Coronary artery (tissue), 2 donors: Measurements from ENCODE around the gene GTF2A1L.

ENCODE experiments used
- DNase-seq: peaks from one replicate; pipeline ENCODE4 v3.0.0-alpha.2; 2017; ENCODE audit warnings: low spot score
- H3K27ac ChIP-seq, 2 donors: fragments of 200-600 bp; sonication (generic); one replicate each; pipeline ENCODE4 v1.5.1; 2016 to 2019
- H3K4me3 ChIP-seq: fragments of 200-600 bp; sonication (generic); 2 replicates; pipeline ENCODE4 v1.5.1; 2016; ENCODE audit warnings: mild to moderate bottlenecking, moderate library complexity
- CTCF ChIP-seq: fragments of 200-600 bp; sonication (generic); IDR thresholded peaks from one replicate; pipeline ENCODE4 v1.5.1; 2019; ENCODE audit warnings: antibody characterized with exemption

Gene GTF2A1L

GRCh38 chr2:48712151-48712550, 94.5 kb downstream of the GTF2A1L start:
- no peak for DNase-seq
- TF ChIP-seq CTCF, result no peak
- Histone ChIP-seq H3K27ac (no peak overlapping the region), H3K4me3 (no peak overlapping the region)

- Histone ChIP-seq H3K27ac (no peak overlapping the region), H3K4me3 (no peak overlapping the region)
- no peak for DNase-seq
- TF ChIP-seq CTCF, result no peak
Observed at GRCh38 chr2:48713647-48714046, 96.0 kb downstream of the GTF2A1L start.

- no peak overlapping the region for H3K27ac ChIP-seq
- no peak for DNase-seq
- TF ChIP-seq CTCF, result no peak
- H3K4me3 ChIP-seq, result no peak overlapping the region
Observed at GRCh38 chr2:48714245-48714644, 96.6 kb downstream of the GTF2A1L start.

GRCh38 chr2:48715042-48715899, 97.6 kb downstream of the GTF2A1L start:
- H3K27ac ChIP-seq, result no peak overlapping the region
- no peak for DNase-seq
- no peak overlapping the region for H3K4me3 ChIP-seq
- TF ChIP-seq CTCF, result no peak

- Histone ChIP-seq H3K4me3 (no peak overlapping the region), H3K27ac (no peak overlapping the region)
- no peak for TF ChIP-seq CTCF
- no peak for DNase-seq
Observed at GRCh38 chr2:48715956-48716355, 98.3 kb downstream of the GTF2A1L start.

- H3K4me3 ChIP-seq, result no peak overlapping the region
- no peak overlapping the region for H3K27ac ChIP-seq
- no peak for TF ChIP-seq CTCF
- no peak for DNase-seq
Observed at GRCh38 chr2:48717846-48718245, 100.2 kb downstream of the GTF2A1L start.
